ENCODE data around the gene CSF1. TPM values are rescaled to one million over a fixed set of nuclear protein-coding genes. Genes with fewer than 3 reads are reported as not detected.
A peak's percentile ranks its signal among the peaks of the same experiment; 100 is the strongest.

Gene CSF1
- total RNA-seq, 2 donors from 2014 or later = 14.1 to 18.1 TPM

DNA sequence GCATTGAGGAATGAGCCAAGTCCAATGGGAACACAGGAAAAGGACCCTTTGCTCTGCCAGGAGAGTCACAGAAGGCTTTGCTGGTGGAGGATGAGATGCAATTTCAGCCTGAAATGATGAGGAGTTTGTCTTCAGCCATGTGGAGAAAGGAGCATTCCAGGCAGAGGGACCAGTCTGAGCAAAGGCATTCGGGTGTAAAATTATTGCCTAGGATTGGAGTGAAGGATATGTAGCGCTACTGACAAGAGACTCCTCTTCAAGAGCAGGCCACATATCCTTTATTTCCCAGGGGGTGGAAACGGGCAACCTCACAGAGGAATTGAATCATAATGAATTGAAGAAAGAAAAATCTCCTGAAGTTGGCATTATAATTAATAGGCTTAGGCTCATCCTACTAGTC, 1.1 kb upstream of the CSF1 start:
- Histone ChIP-seq H3K27me3 (no peaks in the 10 kb centered on the region), H3K4me1 (no peaks in the 10 kb centered on the region), H3K27ac (peak overlapping the region; percentile 41), H3K9ac (ENCODE audit: low read depth in 2 of 2, low read length in 2 of 2) (no peak overlapping the region), H3K9me3 (no peaks in the 10 kb centered on the region), H3K4me3 (no peak overlapping the region), H3K36me3 (no peaks in the 10 kb centered on the region)
- TF ChIP-seq, protein P1, sequence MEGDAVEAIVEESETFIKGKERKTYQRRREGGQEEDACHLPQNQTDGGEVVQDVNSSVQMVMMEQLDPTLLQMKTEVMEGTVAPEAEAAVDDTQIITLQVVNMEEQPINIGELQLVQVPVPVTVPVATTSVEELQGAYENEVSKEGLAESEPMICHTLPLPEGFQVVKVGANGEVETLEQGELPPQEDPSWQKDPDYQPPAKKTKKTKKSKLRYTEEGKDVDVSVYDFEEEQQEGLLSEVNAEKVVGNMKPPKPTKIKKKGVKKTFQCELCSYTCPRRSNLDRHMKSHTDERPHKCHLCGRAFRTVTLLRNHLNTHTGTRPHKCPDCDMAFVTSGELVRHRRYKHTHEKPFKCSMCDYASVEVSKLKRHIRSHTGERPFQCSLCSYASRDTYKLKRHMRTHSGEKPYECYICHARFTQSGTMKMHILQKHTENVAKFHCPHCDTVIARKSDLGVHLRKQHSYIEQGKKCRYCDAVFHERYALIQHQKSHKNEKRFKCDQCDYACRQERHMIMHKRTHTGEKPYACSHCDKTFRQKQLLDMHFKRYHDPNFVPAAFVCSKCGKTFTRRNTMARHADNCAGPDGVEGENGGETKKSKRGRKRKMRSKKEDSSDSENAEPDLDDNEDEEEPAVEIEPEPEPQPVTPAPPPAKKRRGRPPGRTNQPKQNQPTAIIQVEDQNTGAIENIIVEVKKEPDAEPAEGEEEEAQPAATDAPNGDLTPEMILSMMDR (IDR thresholded peaks at IDR 0.05) = no peak
- intact Hi-C loops (cut with DNase I) = no loop called here
- no peak for DNase-seq

DNA sequence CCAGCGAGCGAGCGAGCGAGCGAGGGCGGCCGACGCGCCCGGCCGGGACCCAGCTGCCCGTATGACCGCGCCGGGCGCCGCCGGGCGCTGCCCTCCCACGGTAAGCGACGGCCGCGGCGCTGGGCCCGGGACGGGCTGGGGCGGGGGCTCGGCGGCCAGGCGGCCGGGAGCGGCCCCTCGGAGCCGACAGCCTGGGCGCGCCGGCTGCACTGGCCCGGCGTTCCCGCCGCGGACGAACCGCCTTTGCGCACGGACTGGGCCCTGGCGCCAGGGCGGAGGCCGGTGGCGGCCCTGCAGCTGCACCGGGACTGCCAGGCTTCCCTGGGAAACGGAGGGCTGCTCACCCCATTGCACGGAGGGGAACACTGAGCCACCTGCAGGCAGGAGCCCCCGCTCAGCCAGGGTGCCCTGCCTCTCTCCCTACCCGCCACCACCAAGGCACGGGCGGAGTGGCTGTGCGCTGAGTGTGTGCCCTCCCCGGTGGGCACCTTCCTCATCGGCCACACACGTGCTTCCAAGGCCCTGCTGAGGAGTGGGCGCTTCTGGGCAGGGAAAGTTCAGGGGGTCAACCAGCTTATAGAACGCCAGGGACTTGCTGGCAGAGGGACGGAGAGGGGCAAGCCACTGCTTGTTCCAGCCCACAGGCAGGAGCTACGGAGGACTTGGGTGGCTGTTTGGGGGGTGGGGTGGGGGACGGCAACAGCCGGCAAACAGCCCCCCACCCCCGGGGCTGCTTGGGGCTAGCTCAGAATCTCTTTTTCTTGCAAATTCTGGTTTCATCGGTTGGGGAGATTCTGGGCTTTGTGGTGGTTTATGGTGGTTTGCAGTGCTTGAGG, 532 bp downstream of the CSF1 start:
- H3K36me3 ChIP-seq = no peaks in the 10 kb centered on the region
- H3K27me3 ChIP-seq = no peaks in the 10 kb centered on the region
- peak overlapping the region; percentile 71 for H3K27ac ChIP-seq
- TF ChIP-seq, protein P1 (IDR thresholded peaks at IDR 0.05) = no peak
- H3K4me1 ChIP-seq = no peaks in the 10 kb centered on the region
- H3K9ac ChIP-seq (ENCODE audit: low read depth in 2 of 2, low read length in 2 of 2) = peak overlapping the region; percentile 85 to 97
- peak overlapping the region; percentile 76 for H3K4me3 ChIP-seq
- DNase-seq = no peak
- intact Hi-C loops (cut with DNase I) = loop anchor here (5.0 kb wide), 1 partner anchor 134 kb away; no protein-coding TSS in a partner anchor
- H3K9me3 ChIP-seq = no peaks in the 10 kb centered on the region

DNA sequence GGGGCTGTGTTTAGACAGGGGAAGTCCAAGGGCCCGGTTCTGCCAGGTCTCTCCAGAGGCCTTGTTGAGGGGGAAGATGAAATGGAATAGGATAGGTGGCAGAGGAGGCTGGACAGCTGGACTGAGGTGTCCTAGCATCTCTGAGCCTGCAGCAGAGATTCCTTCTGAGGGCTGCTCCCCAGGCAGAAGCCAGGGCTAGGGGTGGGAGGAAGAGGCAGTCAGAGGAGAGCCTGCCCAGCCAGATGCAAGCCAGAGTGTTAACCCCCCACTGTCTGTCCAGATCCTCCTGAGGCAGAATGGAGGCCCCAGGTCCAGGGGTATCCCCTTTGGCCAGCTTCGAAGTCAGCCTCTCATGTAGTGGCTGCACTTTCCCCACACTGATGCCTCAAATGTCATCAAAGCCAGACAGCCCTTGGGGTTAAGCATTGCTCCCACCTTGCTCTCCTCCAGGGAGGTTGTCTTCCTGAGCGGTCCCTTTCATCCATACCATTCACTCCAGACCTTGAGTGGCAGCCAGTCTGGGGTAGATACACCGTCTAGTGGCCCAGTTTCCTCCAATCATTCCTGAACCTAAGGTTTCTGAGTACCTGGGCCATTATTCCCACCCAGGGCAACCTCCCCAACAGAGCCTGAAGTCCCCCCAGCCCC, 1.7 kb downstream of the CSF1 start:
- H3K4me1 ChIP-seq = no peaks in the 10 kb centered on the region

DNA sequence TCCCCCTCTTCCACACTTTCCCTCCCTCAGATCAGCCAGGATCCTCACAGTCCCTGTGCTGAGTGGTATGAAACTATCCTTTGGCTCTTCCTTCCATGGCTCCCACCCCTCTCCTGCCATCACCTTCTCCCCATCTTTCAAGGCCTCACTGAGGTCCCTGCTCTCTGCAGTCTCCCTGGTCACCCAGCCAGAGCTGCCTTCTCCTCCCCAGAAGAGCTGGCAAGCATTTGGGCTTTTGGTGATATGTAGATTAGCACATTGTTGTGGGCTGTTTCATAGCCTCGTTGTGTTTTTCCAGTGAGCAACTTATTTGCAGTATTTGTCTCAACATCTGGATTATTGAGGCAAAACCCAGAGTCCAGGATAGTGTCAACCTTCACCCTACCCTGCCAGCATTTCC, 2.2 kb downstream of the CSF1 start:
- Histone ChIP-seq H3K27ac (peak overlapping the region; percentile 71), H3K4me1 (no peaks in the 10 kb centered on the region), H3K36me3 (no peaks in the 10 kb centered on the region), H3K9ac (ENCODE audit: low read depth in 2 of 2, low read length in 2 of 2) (peak overlapping the region; percentile 85 to 97), H3K4me3 (peak overlapping the region; percentile 76), H3K27me3 (no peaks in the 10 kb centered on the region), H3K9me3 (no peaks in the 10 kb centered on the region)
- DNase-seq = no peak
- intact Hi-C loops (cut with DNase I) = loop anchor here (5.0 kb wide), 1 partner anchor 136 kb away; no protein-coding TSS in a partner anchor
- TF ChIP-seq, protein P1 (IDR thresholded peaks at IDR 0.05) = no peak

More for the DNA sequence above, 1.7 kb downstream of the CSF1 start:
- intact Hi-C loops (cut with DNase I) = loop anchor here (5.0 kb wide), 1 partner anchor 135 kb away; no protein-coding TSS in a partner anchor
- TF ChIP-seq, protein P1 (IDR thresholded peaks at IDR 0.05) = no peak
- DNase-seq = no peak
- Histone ChIP-seq H3K36me3 (no peaks in the 10 kb centered on the region), H3K9ac (ENCODE audit: low read depth in 2 of 2, low read length in 2 of 2) (peak overlapping the region; percentile 85 to 97), H3K27ac (peak overlapping the region; percentile 71), H3K4me3 (peak overlapping the region; percentile 76), H3K9me3 (no peaks in the 10 kb centered on the region), H3K27me3 (no peaks in the 10 kb centered on the region)

DNA sequence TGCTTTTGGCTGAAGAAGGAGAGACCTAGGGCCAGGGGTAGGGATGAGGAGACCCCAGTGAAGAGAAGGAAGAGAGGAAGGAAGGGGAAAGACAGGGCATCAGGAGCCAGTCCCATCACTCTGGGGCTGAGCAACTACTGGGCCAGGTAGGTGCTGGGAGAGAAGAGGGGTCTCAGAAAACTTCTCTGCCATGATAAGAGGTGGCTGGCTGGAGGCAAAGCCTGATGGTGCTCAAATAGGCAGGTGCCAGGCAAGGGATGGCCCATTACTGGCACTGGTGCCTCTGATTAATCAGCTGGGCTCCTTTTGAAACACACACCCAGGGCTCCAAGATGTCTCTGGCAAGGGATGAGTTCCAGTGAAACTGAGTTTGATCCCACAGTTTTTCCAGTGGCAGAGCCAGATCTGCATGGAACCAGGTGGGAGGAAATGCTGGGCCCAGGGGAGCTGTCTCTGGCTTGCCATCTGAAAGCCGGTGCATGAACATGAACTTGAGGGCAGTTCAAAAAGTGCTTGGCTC, 2.8 kb downstream of the CSF1 start:
- H3K4me1 ChIP-seq = no peaks in the 10 kb centered on the region
- no peak for DNase-seq
- no peaks in the 10 kb centered on the region for H3K36me3 ChIP-seq
- peak overlapping the region; percentile 71 for H3K27ac ChIP-seq
- intact Hi-C loops (cut with DNase I) = loop anchor here (5.0 kb wide), 1 partner anchor 136 kb away; no protein-coding TSS in a partner anchor
- TF ChIP-seq, protein P1 (IDR thresholded peaks at IDR 0.05) = no peak
- H3K27me3 ChIP-seq = no peaks in the 10 kb centered on the region
- peak overlapping the region; percentile 48 to 85 for H3K9ac ChIP-seq (ENCODE audit: low read depth in 2 of 2, low read length in 2 of 2)
- H3K4me3 ChIP-seq = peak overlapping the region; percentile 76
- H3K9me3 ChIP-seq = no peaks in the 10 kb centered on the region
